Measurements from ENCODE around the gene NUMA1. TPM values are rescaled to one million over a fixed set of nuclear protein-coding genes. Genes with fewer than 3 reads are reported as not detected.

Gene NUMA1
- total RNA-seq, 4 donors from 2014 or later = 163 to 272 (median 202) TPM

DNA sequence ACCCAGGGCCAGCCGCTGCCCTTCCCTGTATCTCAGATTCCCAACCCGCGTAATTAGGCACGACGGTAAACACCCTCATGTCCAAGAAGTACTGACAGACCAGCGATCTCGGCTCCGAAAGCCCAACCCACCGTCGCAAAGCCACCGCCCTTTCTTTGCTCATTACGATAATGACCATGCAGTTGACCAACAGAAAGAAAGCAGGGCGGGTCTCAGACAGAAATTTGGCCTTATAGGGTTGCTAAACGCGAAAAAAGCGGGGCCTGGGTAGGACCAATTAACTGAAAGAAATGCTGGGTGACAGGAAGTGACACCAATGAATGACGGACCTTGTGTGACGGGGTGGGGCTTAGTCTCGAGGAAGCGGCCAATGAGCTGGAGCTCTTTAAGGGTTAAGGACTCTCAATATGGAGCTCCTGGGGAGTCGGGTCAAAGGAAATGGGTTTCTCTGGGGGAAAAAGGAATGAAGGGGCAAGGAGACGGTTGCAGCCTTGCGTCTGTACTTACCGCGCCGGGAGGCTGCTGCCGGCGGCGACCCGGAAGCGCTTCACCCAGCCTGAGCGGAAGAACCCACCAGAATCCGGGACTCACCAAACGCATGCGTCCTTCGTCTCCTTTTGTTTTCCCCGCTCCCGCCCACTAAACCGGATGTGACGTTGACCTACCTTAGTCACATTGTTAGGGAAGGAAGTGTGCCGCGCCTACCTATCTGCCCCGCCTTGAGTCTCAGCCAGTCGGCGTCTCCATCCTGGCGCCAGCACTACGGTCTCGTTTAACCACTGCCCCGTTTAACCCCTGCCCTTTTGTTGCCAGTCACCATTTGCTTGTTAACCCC lies 32.0 kb upstream of the NUMA1 start, which contains the start of gene ANAPC15:
Gene ANAPC15 (minus strand): TSS at position 553 of the 835 bp plus-strand sequence. CDS start 1,419 bp downstream, outside the sequence.
- Histone ChIP-seq H3K27me3 (no peaks in the 10 kb centered on the region), H3K27ac (peak within 1 kb of the TSS; percentile 95 to 99 (median 98)), H3K4me1 (peaks cover 11 to 13% of the 10 kb centered on the region in 2 donors), H3K36me3 (peaks cover 0 to 6% of the 10 kb centered on the region in 2 donors), H3K4me3 (peak within 1 kb of the TSS; percentile 59 to 68 (median 66)), H3K9me3 (no peaks in the 10 kb centered on the region)
- intact Hi-C loops (cut with DNase I; ENCODE audit: low total_unique reads) (loop anchor here (1.0 to 2.0 kb wide), 5 partner anchors 9 to 184 kb away; partner anchors contain the start of genes LAMTOR1, LRRC51, NUMA1 and RNF121), in situ Hi-C loops (cut with MboI; ENCODE audit: low sequenced_read_pairs in 4 of 4) (no loop called here)
- ATAC-seq (peak; percentile 94 to 95), DNase-seq (peak; percentile 98 to 99)
- TF ChIP-seq POLR2A (IDR thresholded peaks at IDR 0.05) (peak; percentile 88 to 97), CTCF (IDR thresholded peaks at IDR 0.05 in 4 of 5, conservative IDR thresholded peaks at IDR 0.05 in 1 of 5) (no peak)

GRCh38 chr11:72111300-72112142 lies 31.2 kb upstream of the NUMA1 start:
- peaks cover 0 to 6% of the 10 kb centered on the region in 2 donors for H3K36me3 ChIP-seq
- TF ChIP-seq CTCF (IDR thresholded peaks at IDR 0.05 in 4 of 5, conservative IDR thresholded peaks at IDR 0.05 in 1 of 5) (no peak), POLR2A (IDR thresholded peaks at IDR 0.05) (no peak)
- peak overlapping the region; percentile 58 to 68 (median 63) for H3K4me3 ChIP-seq
- intact Hi-C loops (cut with DNase I; ENCODE audit: low total_unique reads) = loop anchor here (1.0 to 2.0 kb wide), 5 partner anchors 8 to 183 kb away; partner anchors contain the start of genes LAMTOR1, LRRC51, NUMA1 and RNF121
- H3K27me3 ChIP-seq = no peaks in the 10 kb centered on the region
- no peaks in the 10 kb centered on the region for H3K9me3 ChIP-seq
- H3K27ac ChIP-seq = peak overlapping the region; percentile 95 to 99 (median 98)
- no peak for DNase-seq
- in situ Hi-C loops (cut with MboI; ENCODE audit: low sequenced_read_pairs in 4 of 4) = no loop called here
- H3K4me1 ChIP-seq = peaks cover 11 to 13% of the 10 kb centered on the region in 2 donors
- ATAC-seq = peak in 1 of 2 donors; percentile 15

GRCh38 chr11:72105888-72106287 lies 25.5 kb upstream of the NUMA1 start, which contains the start of gene TOMT:
Gene TOMT (plus strand): TSS chr11:72105924. CDS start chr11:72105952, 28 bp downstream.
- H3K27ac ChIP-seq = no peak within 1 kb of the TSS
- DNase-seq (no peak), ATAC-seq (no peak)
- H3K9me3 ChIP-seq = no peaks in the 10 kb centered on the region
- TF ChIP-seq CTCF (IDR thresholded peaks at IDR 0.05 in 4 of 5, conservative IDR thresholded peaks at IDR 0.05 in 1 of 5) (no peak), POLR2A (IDR thresholded peaks at IDR 0.05) (no peak)
- in situ Hi-C loops (cut with MboI; ENCODE audit: low sequenced_read_pairs in 4 of 4) = loop anchor here in 2 of 4 donors (10.0 kb wide), 1 partner anchor 329 kb away; the partner anchor contains the start of gene CLPB (in 2 of the 2)
- no peaks in the 10 kb centered on the region for H3K27me3 ChIP-seq
- H3K4me1 ChIP-seq = peaks cover 20 to 24% of the 10 kb centered on the region in 2 donors
- intact Hi-C loops (cut with DNase I; ENCODE audit: low total_unique reads) = loop anchor here (10.0 kb wide), 2 partner anchors 321 to 329 kb away; partner anchors contain the start of gene CLPB
- no peak within 1 kb of the TSS for H3K4me3 ChIP-seq
- H3K36me3 ChIP-seq = peaks cover 0 to 6% of the 10 kb centered on the region in 2 donors

DNA sequence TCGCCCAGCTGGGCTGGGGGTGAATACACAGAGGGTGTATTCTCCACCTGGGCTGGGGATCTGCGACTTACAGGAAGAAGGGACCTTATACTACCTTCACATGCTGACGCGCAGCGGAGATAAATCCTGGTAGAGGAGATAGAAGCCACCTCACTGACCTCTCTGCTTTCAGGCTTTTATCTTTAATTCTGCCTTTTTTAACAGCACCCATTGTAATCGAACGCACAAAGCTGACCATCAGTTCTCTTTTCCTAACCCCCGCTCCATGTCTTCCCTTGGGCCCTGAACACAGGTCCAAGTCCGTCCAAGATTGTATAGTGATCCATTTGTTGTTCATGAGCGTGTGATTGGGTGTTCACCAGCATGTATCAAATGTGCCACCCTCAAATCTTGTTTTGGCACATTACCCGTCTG lies 23.4 kb upstream of the NUMA1 start:
- Histone ChIP-seq H3K9me3 (no peaks in the 10 kb centered on the region), H3K4me1 (peaks cover 40 to 44% of the 10 kb centered on the region in 2 donors), H3K4me3 (peak overlapping the region; percentile 57 to 95 (median 78)), H3K36me3 (peaks cover 0 to 4% of the 10 kb centered on the region in 2 donors), H3K27ac (peak overlapping the region; percentile 92 to 97 (median 93)), H3K27me3 (no peaks in the 10 kb centered on the region)
- TF ChIP-seq CTCF (IDR thresholded peaks at IDR 0.05 in 4 of 5, conservative IDR thresholded peaks at IDR 0.05 in 1 of 5) (no peak), POLR2A (IDR thresholded peaks at IDR 0.05) (no peak)
- in situ Hi-C loops (cut with MboI; ENCODE audit: low sequenced_read_pairs in 4 of 4) = loop anchor here in 2 of 4 donors (10.0 kb wide), 1 partner anchor 331 kb away; the partner anchor contains the start of gene CLPB (in 2 of the 2)
- no peak for DNase-seq
- ATAC-seq = no peak
- intact Hi-C loops (cut with DNase I; ENCODE audit: low total_unique reads) = loop anchor here (1.0 to 10.0 kb wide), 6 partner anchors 9 to 331 kb away; partner anchors contain the start of genes ANAPC15, CLPB, LRRC51 and NUMA1

Data from gastrocnemius medialis (tissue), 4 donors.